Stimulated activated CD4-positive, alpha-beta T cell treated with anti-CD3 and anti-CD28 coated beads, Interleukin-12 subunit alpha, Interleukin-12 subunit beta, amount 100 ng/mL, for 4 hours (primary cell): ENCODE results near the gene LCA5.
"Not testable (repeated sequence)": the region's sequence is repeated elsewhere in the genome, so short reads cannot be mapped to it uniquely, and the experiment has no call there.

Experiments used
- DNase-seq: peaks from one replicate; pipeline ENCODE4 v3.0.0-alpha.2; 2020

LCA5 gene

GRCh38 chr6:79463621-79464050, 73.6 kb downstream of the LCA5 start:
- DNase-seq, result no peak

GRCh38 chr6:79461205-79461604, 76.0 kb downstream of the LCA5 start:
- no peak for DNase-seq

GRCh38 chr6:79455446-79455845, 81.8 kb downstream of the LCA5 start:
- no peak for DNase-seq

GRCh38 chr6:79453558-79454042, 83.6 kb downstream of the LCA5 start:
- no peak for DNase-seq

GRCh38 chr6:79450984-79451383, 86.2 kb downstream of the LCA5 start:
- no peak for DNase-seq

- no peak for DNase-seq
These were observed 91.2 kb downstream of the LCA5 start for GRCh38 chr6:79446006-79446405.

- not testable (repeated sequence) for DNase-seq
These were observed 93.4 kb downstream of the LCA5 start for GRCh38 chr6:79443876-79444275.

GRCh38 chr6:79441192-79441591, 96.0 kb downstream of the LCA5 start:
- DNase-seq, result no peak

- DNase-seq, result no peak
These were observed 96.6 kb downstream of the LCA5 start for GRCh38 chr6:79440598-79440997.

GRCh38 chr6:79438030-79438429, 99.2 kb downstream of the LCA5 start:
- no peak for DNase-seq

GRCh38 chr6:79436241-79436640, 101.0 kb downstream of the LCA5 start:
- DNase-seq, result no peak

GRCh38 chr6:79435746-79436145, 101.5 kb downstream of the LCA5 start:
- no peak for DNase-seq
